GM12878 (cell line): Measurements from ENCODE around the gene CCNB1IP1. TPM values are rescaled to one million over a fixed set of nuclear protein-coding genes. Genes with fewer than 3 reads are reported as not detected.

Source experiments
- BCL3 ChIP-seq: IDR thresholded peaks from 2 replicates; pipeline ENCODE4 v1.6.1; 2011; ENCODE audit warnings: borderline replicate concordance, low read depth, mild to moderate bottlenecking, moderate library complexity, low read length; ENCODE audit not compliant: insufficient read depth, poor library complexity, severe bottlenecking
- BCLAF1 ChIP-seq: fragments of 450-650 bp; IDR thresholded peaks from 2 replicates; pipeline ENCODE4 v1.6.1; 2017; ENCODE audit warnings: antibody characterized with exemption, mild to moderate bottlenecking, moderate library complexity
- BRCA1 ChIP-seq: IDR thresholded peaks from 2 replicates; pipeline ENCODE4 v1.6.1; 2011; ENCODE audit warnings: low read depth, low read length, improper control_type of control experiment
- CEBPB ChIP-seq, 2 experiments: fragments of 150-350 bp in 1 of 2; IDR thresholded peaks; 2 replicates each; pipeline ENCODE4 v1.6.1; 2012 to 2014; ENCODE audit warnings: low read depth in 2 of 2, low read length in 2 of 2, borderline replicate concordance in 1 of 2, inconsistent platforms in 1 of 2
- EGR1 ChIP-seq, 2 experiments: IDR thresholded peaks; 1 replicate in 1 of 2; 2 replicates in 1 of 2; pipeline ENCODE4 v1.6.1; 2011 to 2012; ENCODE audit warnings: low read depth in 2 of 2, low read length in 2 of 2, borderline replicate concordance in 1 of 2, mild to moderate bottlenecking in 1 of 2, moderate library complexity in 1 of 2
- GABPA ChIP-seq: IDR thresholded peaks from 2 replicates; pipeline ENCODE4 v1.6.1; 2014; ENCODE audit warnings: antibody characterized with exemption, low read depth, mild to moderate bottlenecking, inconsistent platforms
- HDAC6 ChIP-seq: fragments of 200-600 bp; sonication (generic); IDR thresholded peaks from one replicate; pipeline ENCODE4 v1.8.0; 2017; ENCODE audit warnings: antibody characterized with exemption; ENCODE audit not compliant: unreplicated experiment
- HSF1 ChIP-seq: fragments of 150-350 bp; IDR thresholded peaks from 2 replicates; pipeline ENCODE4 v1.6.1; 2014; ENCODE audit warnings: mild to moderate bottlenecking, low read depth, low read length
- IRF5 ChIP-seq: fragments of 450-650 bp; IDR thresholded peaks from 2 replicates; pipeline ENCODE4 v1.6.1; 2017; ENCODE audit warnings: borderline replicate concordance
- NR2C2 ChIP-seq: IDR thresholded peaks from 2 replicates; pipeline ENCODE4 v1.6.1; 2011; ENCODE audit warnings: borderline replicate concordance, low read depth; ENCODE audit not compliant: control insufficient read depth, insufficient read length
- PBX3 ChIP-seq: IDR thresholded peaks from 2 replicates; pipeline ENCODE4 v1.6.1; 2011; ENCODE audit warnings: mild to moderate bottlenecking, low read depth, low read length, moderate library complexity; ENCODE audit not compliant: insufficient replicate concordance
- PML ChIP-seq: IDR thresholded peaks from 2 replicates; pipeline ENCODE4 v1.6.1; 2012; ENCODE audit warnings: low read length, inconsistent platforms
- RELB ChIP-seq: fragments of 450-650 bp; IDR thresholded peaks from 2 replicates; pipeline ENCODE4 v1.6.1; 2017; ENCODE audit warnings: low read depth, mild to moderate bottlenecking, moderate library complexity
- SIX5 ChIP-seq: IDR thresholded peaks from 2 replicates; pipeline ENCODE4 v1.6.1; 2011; ENCODE audit warnings: mild to moderate bottlenecking, low read depth, low read length, moderate library complexity; ENCODE audit not compliant: severe bottlenecking
- TCF7 ChIP-seq: IDR thresholded peaks from 2 replicates; pipeline ENCODE4 v1.6.1; 2014; ENCODE audit warnings: antibody characterized with exemption, borderline replicate concordance
- YY1 ChIP-seq: IDR thresholded peaks from 2 replicates; pipeline ENCODE4 v1.6.1; 2011; ENCODE audit warnings: low read depth, mild to moderate bottlenecking, low read length
- ZNF217 ChIP-seq: fragments of 450-650 bp; IDR thresholded peaks from 2 replicates; pipeline ENCODE4 v1.6.1; 2017; ENCODE audit warnings: antibody characterized with exemption, mild to moderate bottlenecking
- ZNF24 ChIP-seq: fragments of 450-650 bp; IDR thresholded peaks from 2 replicates; pipeline ENCODE4 v1.6.1; 2017; ENCODE audit warnings: antibody characterized with exemption, mild to moderate bottlenecking
- polyA plus RNA-seq, 11 experiments: library from polyadenylated mRNA; depleted of rRNA in 4 of 11; unstranded in 6 of 11; stranded (reverse) in 5 of 11; fragments of >200 nt; fragmentation: Nextera tagmentation in 4 of 11; fragmentation: Illumina TruSeq in 1 of 11; extraction: Ambion mirVana in 4 of 11; extraction: Trizol in 1 of 11; gene quantifications; 1 replicate in 1 of 11; 2 replicates in 10 of 11; pipeline versions ENCODE4 v1.2.1 to v1.2.3, GENCODE V29; 2011 to 2016; ENCODE audit warnings: inconsistent platforms in 2 of 11, missing spikeins in 2 of 11, low read depth in 1 of 11
- total RNA-seq, 4 experiments: library from RNA; depleted of rRNA in 3 of 4; stranded (reverse); fragments of >200 nt in 3 of 4; fragmentation: Illumina TruSeq in 1 of 4; extraction: Trizol in 1 of 4; gene quantifications; 2 replicates each; pipeline versions ENCODE4 v1.2.1 to v1.2.3, GENCODE V29; 2013 to 2021

Gene CCNB1IP1
- total and polyA plus RNA-seq, 10 of the 15 experiments (the other 5 are each of a cell fraction or from before 2014, with no cell fraction given) = 20.4 to 165 (median 86.5) TPM

- peak; percentile 100 for TF ChIP-seq PML
- TF ChIP-seq TCF7 = 0 out of 2 replicates have a peak, but pooled peaks have one; percentile 55
- TF ChIP-seq HSF1 = no peak
- peak; percentile 8 for TF ChIP-seq SIX5
- TF ChIP-seq ZNF217 = no peak
- peak; percentile 94 for TF ChIP-seq YY1
- peak; percentile 83 for TF ChIP-seq PBX3
- TF ChIP-seq HDAC6 = no peak
- peak; percentile 77 for TF ChIP-seq BCL3
- TF ChIP-seq CEBPB (IDR thresholded peaks at IDR 0.05; ENCODE audit: borderline replicate concordance in 1 of 2, low read depth in 2 of 2, low read length in 2 of 2) = no peak
- peak; percentile 61 for TF ChIP-seq BRCA1
- TF ChIP-seq NR2C2 = no peak
- peak; percentile 82 for TF ChIP-seq RELB
- TF ChIP-seq ZNF24 = peak; percentile 90
- TF ChIP-seq IRF5 = no peak
- no peak for TF ChIP-seq GABPA
- TF ChIP-seq EGR1 (IDR thresholded peaks at IDR 0.05; ENCODE audit: borderline replicate concordance in 1 of 2, low read depth in 2 of 2, low read length in 2 of 2) = peak in 1 of 2 experiments; percentile 72; a peak in 2 of 3 replicates
- TF ChIP-seq BCLAF1 = no peak
Observed at GRCh38 chr14:20343092-20343861, 10.2 kb upstream of the CCNB1IP1 start, which contains the start of gene PARP2 (continued).
